PFSK-1 (cell line): ENCODE results near the gene ORMDL1.

Experiments used
- POLR2AphosphoS5 ChIP-seq: IDR thresholded peaks from 2 replicates; pipeline ENCODE4 v1.6.1; 2012; ENCODE audit warnings: low read depth, mild to moderate bottlenecking, control low read depth, low read length, moderate library complexity
- SIN3A ChIP-seq: IDR thresholded peaks from 2 replicates; pipeline ENCODE4 v1.6.1; 2012; ENCODE audit warnings: mild to moderate bottlenecking, low read length, moderate library complexity, borderline replicate concordance; ENCODE audit not compliant: insufficient read depth
- TAF1 ChIP-seq: IDR thresholded peaks from 2 replicates; pipeline ENCODE4 v1.6.1; 2012; ENCODE audit warnings: low read length, control low read depth, borderline replicate concordance; ENCODE audit not compliant: insufficient read depth
- TF ChIP-seq, protein P1 (sequence below), 2 experiments: IDR thresholded peaks; 2 replicates each; pipeline versions ENCODE4 v1.6.1 to v1.8.0; 2011 to 2012; ENCODE audit warnings: low read depth in 2 of 2, low read length in 2 of 2, control low read depth in 1 of 2, inconsistent platforms in 1 of 2, mild to moderate bottlenecking in 1 of 2, moderate library complexity in 1 of 2; ENCODE audit not compliant: insufficient read depth in 1 of 2

DNA sequence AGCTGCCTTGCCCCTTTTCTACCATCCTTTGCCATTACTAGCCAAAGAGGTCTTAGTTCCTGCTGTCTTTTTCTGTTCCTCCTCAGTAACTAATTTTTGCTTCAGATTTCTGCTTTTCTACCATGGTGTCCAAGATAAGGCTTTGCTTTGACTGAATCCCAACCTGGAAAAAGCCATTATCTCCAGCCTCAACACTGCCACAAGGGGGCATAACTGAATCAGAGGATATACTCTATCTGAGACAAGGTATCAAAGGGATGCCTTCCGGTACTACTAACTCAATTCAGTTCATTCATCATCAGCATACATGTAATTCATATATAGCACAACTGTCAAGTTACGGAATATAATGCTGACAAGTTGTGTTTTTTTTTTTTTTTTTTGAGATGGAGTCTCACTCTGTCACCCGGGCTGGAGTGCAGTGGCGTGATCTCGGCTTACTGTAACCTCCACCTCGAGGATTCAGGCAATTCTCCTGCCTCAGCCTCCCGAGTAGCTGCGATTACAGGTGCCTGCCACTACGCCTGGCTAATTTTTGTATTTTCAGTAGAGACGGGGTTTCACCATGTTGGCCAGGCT lies 33.0 kb downstream of the ORMDL1 start:
- TF ChIP-seq SIN3A = no peak
- no peak for TF ChIP-seq TAF1
- TF ChIP-seq POLR2AphosphoS5 = no peak
- TF ChIP-seq, protein P1, sequence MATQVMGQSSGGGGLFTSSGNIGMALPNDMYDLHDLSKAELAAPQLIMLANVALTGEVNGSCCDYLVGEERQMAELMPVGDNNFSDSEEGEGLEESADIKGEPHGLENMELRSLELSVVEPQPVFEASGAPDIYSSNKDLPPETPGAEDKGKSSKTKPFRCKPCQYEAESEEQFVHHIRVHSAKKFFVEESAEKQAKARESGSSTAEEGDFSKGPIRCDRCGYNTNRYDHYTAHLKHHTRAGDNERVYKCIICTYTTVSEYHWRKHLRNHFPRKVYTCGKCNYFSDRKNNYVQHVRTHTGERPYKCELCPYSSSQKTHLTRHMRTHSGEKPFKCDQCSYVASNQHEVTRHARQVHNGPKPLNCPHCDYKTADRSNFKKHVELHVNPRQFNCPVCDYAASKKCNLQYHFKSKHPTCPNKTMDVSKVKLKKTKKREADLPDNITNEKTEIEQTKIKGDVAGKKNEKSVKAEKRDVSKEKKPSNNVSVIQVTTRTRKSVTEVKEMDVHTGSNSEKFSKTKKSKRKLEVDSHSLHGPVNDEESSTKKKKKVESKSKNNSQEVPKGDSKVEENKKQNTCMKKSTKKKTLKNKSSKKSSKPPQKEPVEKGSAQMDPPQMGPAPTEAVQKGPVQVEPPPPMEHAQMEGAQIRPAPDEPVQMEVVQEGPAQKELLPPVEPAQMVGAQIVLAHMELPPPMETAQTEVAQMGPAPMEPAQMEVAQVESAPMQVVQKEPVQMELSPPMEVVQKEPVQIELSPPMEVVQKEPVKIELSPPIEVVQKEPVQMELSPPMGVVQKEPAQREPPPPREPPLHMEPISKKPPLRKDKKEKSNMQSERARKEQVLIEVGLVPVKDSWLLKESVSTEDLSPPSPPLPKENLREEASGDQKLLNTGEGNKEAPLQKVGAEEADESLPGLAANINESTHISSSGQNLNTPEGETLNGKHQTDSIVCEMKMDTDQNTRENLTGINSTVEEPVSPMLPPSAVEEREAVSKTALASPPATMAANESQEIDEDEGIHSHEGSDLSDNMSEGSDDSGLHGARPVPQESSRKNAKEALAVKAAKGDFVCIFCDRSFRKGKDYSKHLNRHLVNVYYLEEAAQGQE (IDR thresholded peaks at IDR 0.05; ENCODE audit: insufficient read depth in 1 of 2, low read depth in 2 of 2, low read length in 2 of 2) = no peak
